Neural progenitor cell (in vitro differentiated cells): Measurements from ENCODE around the gene CCSER1.

Experiments used
- CTCF ChIP-seq: fragments of 200-600 bp; sonication (generic); IDR thresholded peaks from 2 replicates; pipeline ENCODE4 v1.5.1; 2017; ENCODE audit warnings: antibody characterized with exemption, mild to moderate bottlenecking
- EZH2 ChIP-seq: fragments of 200-600 bp; sonication (generic); IDR thresholded peaks from 2 replicates; pipeline ENCODE4 v1.6.1; 2017; ENCODE audit warnings: antibody characterized with exemption, mild to moderate bottlenecking, moderate library complexity
- EZH2phosphoT487 ChIP-seq: fragments of 200-600 bp; sonication (generic); IDR thresholded peaks from 2 replicates; pipeline ENCODE4 v1.6.1; 2017; ENCODE audit warnings: antibody characterized with exemption

- TF ChIP-seq CTCF: no peak
- TF ChIP-seq EZH2: no peak
- no peak for TF ChIP-seq EZH2phosphoT487
These were observed 842.8 kb downstream of the CCSER1 start for GRCh38 chr4:90970021-90970420.
